HCEC 1CT (cell line): Measurements from ENCODE around the gene PSTPIP2.
"Not testable (repeated sequence)": the region's sequence is repeated elsewhere in the genome, so short reads cannot be mapped to it uniquely, and the experiment has no call there.

ENCODE experiments used
- DNase-seq: peaks from one replicate; pipeline ENCODE4 v3.0.0-alpha.2; 2017

The PSTPIP2 gene

GRCh38 chr18:46069524-46069923 lies 2.5 kb downstream of the PSTPIP2 start:
- no peak for DNase-seq

- DNase-seq: no peak
Observed at GRCh38 chr18:46068763-46069162, 3.3 kb downstream of the PSTPIP2 start.

- DNase-seq: peak; percentile 45
Observed at GRCh38 chr18:46067438-46068007, 4.5 kb downstream of the PSTPIP2 start.

GRCh38 chr18:46062781-46063180 lies 9.3 kb downstream of the PSTPIP2 start:
- DNase-seq: no peak

- no peak for DNase-seq
Observed at GRCh38 chr18:46061796-46062195, 10.3 kb downstream of the PSTPIP2 start.

GRCh38 chr18:46061387-46061786 lies 10.7 kb downstream of the PSTPIP2 start:
- DNase-seq: no peak

- DNase-seq: no peak
Observed at GRCh38 chr18:46060359-46060841, 11.7 kb downstream of the PSTPIP2 start.

GRCh38 chr18:46055838-46056230 lies 16.2 kb downstream of the PSTPIP2 start:
- no peak for DNase-seq

GRCh38 chr18:46054956-46055837 lies 16.9 kb downstream of the PSTPIP2 start:
- DNase-seq: no peak

GRCh38 chr18:46053368-46054095 lies 18.5 kb downstream of the PSTPIP2 start:
- no peak for DNase-seq

- DNase-seq: peak; percentile 24
Observed at GRCh38 chr18:46051731-46052461, 20.2 kb downstream of the PSTPIP2 start.

GRCh38 chr18:46050268-46050667 lies 21.8 kb downstream of the PSTPIP2 start:
- DNase-seq: no peak

GRCh38 chr18:46048641-46049040 lies 23.4 kb downstream of the PSTPIP2 start:
- DNase-seq: no peak

- not testable (repeated sequence) for DNase-seq
Observed at GRCh38 chr18:46047369-46047768, 24.7 kb downstream of the PSTPIP2 start.

GRCh38 chr18:46046688-46047087 lies 25.4 kb downstream of the PSTPIP2 start:
- no peak for DNase-seq

- no peak for DNase-seq
Observed at GRCh38 chr18:46046126-46046525, 25.9 kb downstream of the PSTPIP2 start.

- DNase-seq: no peak
Observed at GRCh38 chr18:46042571-46043123, 29.4 kb downstream of the PSTPIP2 start.

GRCh38 chr18:46040747-46041104 lies 31.3 kb downstream of the PSTPIP2 start:
- DNase-seq: no peak

GRCh38 chr18:46040033-46040746 lies 31.9 kb downstream of the PSTPIP2 start:
- no peak for DNase-seq

GRCh38 chr18:46037512-46038305 lies 34.4 kb downstream of the PSTPIP2 start:
- no peak for DNase-seq
